ENCODE results near the gene PTPRF.
"Not testable (repeated sequence)": the region's sequence is repeated elsewhere in the genome, so short reads cannot be mapped to it uniquely, and the experiment has no call there.

PTPRF gene

GRCh38 chr1:43530483-43531106 lies at the start of gene PTPRF:
TSS of gene PTPRF (plus strand) at chr1:43530883. CDS start at chr1:43545076, 14,193 bp downstream.
- FAIRE-seq (peak; percentile 64), DNase-seq (ENCODE audit: insufficient read length, low spot score) (peak; percentile 75)

GRCh38 chr1:43481491-43481890 lies 49.2 kb upstream of the PTPRF start:
- no peak for FAIRE-seq
- DNase-seq (ENCODE audit: insufficient read length, low spot score) = no peak

GRCh38 chr1:43482215-43482614 lies 48.5 kb upstream of the PTPRF start:
- DNase-seq (ENCODE audit: insufficient read length, low spot score) (no peak), FAIRE-seq (no peak)

GRCh38 chr1:43484367-43484766 lies 46.3 kb upstream of the PTPRF start:
- DNase-seq (ENCODE audit: insufficient read length, low spot score) = no peak
- FAIRE-seq = no peak

- FAIRE-seq (no peak), DNase-seq (ENCODE audit: insufficient read length, low spot score) (no peak)
Measured at GRCh38 chr1:43488165-43488564, 42.5 kb upstream of the PTPRF start.

- FAIRE-seq (no peak), DNase-seq (ENCODE audit: insufficient read length, low spot score) (no peak)
Measured at GRCh38 chr1:43491061-43491460, 39.6 kb upstream of the PTPRF start.

- FAIRE-seq (no peak), DNase-seq (ENCODE audit: insufficient read length, low spot score) (no peak)
Measured at GRCh38 chr1:43492826-43493225, 37.9 kb upstream of the PTPRF start.

- no peak for FAIRE-seq
- no peak for DNase-seq (ENCODE audit: insufficient read length, low spot score)
Measured at GRCh38 chr1:43493661-43494450, 36.8 kb upstream of the PTPRF start.

- FAIRE-seq (no peak), DNase-seq (ENCODE audit: insufficient read length, low spot score) (no peak)
Measured at GRCh38 chr1:43495204-43495603, 35.5 kb upstream of the PTPRF start.

GRCh38 chr1:43499898-43500297 lies 30.8 kb upstream of the PTPRF start:
- DNase-seq (ENCODE audit: insufficient read length, low spot score) (no peak), FAIRE-seq (no peak)

GRCh38 chr1:43501806-43502205 lies 28.9 kb upstream of the PTPRF start:
- DNase-seq (ENCODE audit: insufficient read length, low spot score); FAIRE-seq: not testable (repeated sequence)

- no peak for DNase-seq (ENCODE audit: insufficient read length, low spot score)
- no peak for FAIRE-seq
Measured at GRCh38 chr1:43503534-43503933, 27.1 kb upstream of the PTPRF start.

GRCh38 chr1:43505077-43505780 lies 25.5 kb upstream of the PTPRF start:
- no peak for FAIRE-seq
- DNase-seq (ENCODE audit: insufficient read length, low spot score) = no peak

- no peak for FAIRE-seq
- DNase-seq (ENCODE audit: insufficient read length, low spot score) = no peak
Measured at GRCh38 chr1:43506233-43506632, 24.4 kb upstream of the PTPRF start.

- no peak for DNase-seq (ENCODE audit: insufficient read length, low spot score)
- no peak for FAIRE-seq
Measured at GRCh38 chr1:43507296-43508295, 23.1 kb upstream of the PTPRF start.

GRCh38 chr1:43509007-43509739 lies 21.5 kb upstream of the PTPRF start:
- FAIRE-seq (no peak), DNase-seq (ENCODE audit: insufficient read length, low spot score) (no peak)

- DNase-seq (ENCODE audit: insufficient read length, low spot score) = no peak
- FAIRE-seq = no peak
Measured at GRCh38 chr1:43509740-43510375, 20.8 kb upstream of the PTPRF start.

- DNase-seq (ENCODE audit: insufficient read length, low spot score) (no peak), FAIRE-seq (no peak)
Measured at GRCh38 chr1:43510621-43511020, 20.1 kb upstream of the PTPRF start.

GRCh38 chr1:43511394-43511793 lies 19.3 kb upstream of the PTPRF start:
- FAIRE-seq (no peak), DNase-seq (ENCODE audit: insufficient read length, low spot score) (no peak)

Measured in HTR-8/SVneo (cell line).